Measurements from ENCODE around the gene RTL10. TPM values are rescaled to one million over a fixed set of nuclear protein-coding genes. Genes with fewer than 3 reads are reported as not detected.

The RTL10 gene
- total and polyA plus RNA-seq, 2 donors from 2014 or later = 8.8 to 16.7 TPM

GRCh38 chr22:19875061-19875530 lies 20.4 kb upstream of the RTL10 start:
- DNase-seq (peak in 2 of 5 donors; percentile 54 to 56), FAIRE-seq (no peak)
- Histone ChIP-seq H3K9me3 (ENCODE audit: control insufficient read depth in 2 of 3, insufficient read depth in 1 of 3, low read length in 3 of 3) (no peaks in the 10 kb centered on the region), H3K9ac (ENCODE audit: low read length in 3 of 3) (no peak overlapping the region), H3K27ac (ENCODE audit: low read depth in 2 of 2, low read length in 2 of 2) (no peak overlapping the region), H3K36me3 (ENCODE audit: control insufficient read depth in 2 of 3, insufficient read depth in 3 of 3, low read length in 3 of 3) (no peaks in the 10 kb centered on the region), H3K27me3 (ENCODE audit: control insufficient read depth, insufficient read depth, low read length) (no peaks in the 10 kb centered on the region), H3K4me1 (ENCODE audit: control insufficient read depth in 2 of 3, insufficient read depth in 2 of 3, low read depth in 1 of 3, low read length in 3 of 3) (no peaks in the 10 kb centered on the region), H3K4me3 (ENCODE audit: low read length in 3 of 3) (no peak overlapping the region)
- no peak for TF ChIP-seq CTCF (IDR thresholded peaks at IDR 0.05; ENCODE audit: borderline replicate concordance, extremely low read depth, insufficient read depth)
- intact Hi-C loops (cut with DNase I) = no loop called here

- no peaks in the 10 kb centered on the region for H3K4me1 ChIP-seq (ENCODE audit: control insufficient read depth in 2 of 3, insufficient read depth in 2 of 3, low read depth in 1 of 3, low read length in 3 of 3)
- no peak overlapping the region for H3K27ac ChIP-seq (ENCODE audit: low read depth in 2 of 2, low read length in 2 of 2)
- TF ChIP-seq CTCF (IDR thresholded peaks at IDR 0.05; ENCODE audit: borderline replicate concordance, extremely low read depth, insufficient read depth) = no peak
- no peaks in the 10 kb centered on the region for H3K36me3 ChIP-seq (ENCODE audit: control insufficient read depth in 2 of 3, insufficient read depth in 3 of 3, low read length in 3 of 3)
- no peak overlapping the region for H3K4me3 ChIP-seq (ENCODE audit: low read length in 3 of 3)
- H3K27me3 ChIP-seq (ENCODE audit: control insufficient read depth, insufficient read depth, low read length) = no peaks in the 10 kb centered on the region
- FAIRE-seq (no peak), DNase-seq (peak; percentile 49 to 72 (median 63))
- no peak overlapping the region for H3K9ac ChIP-seq (ENCODE audit: low read length in 3 of 3)
- intact Hi-C loops (cut with DNase I) = no loop called here
- H3K9me3 ChIP-seq (ENCODE audit: control insufficient read depth in 2 of 3, insufficient read depth in 1 of 3, low read length in 3 of 3) = no peaks in the 10 kb centered on the region
Observed at GRCh38 chr22:19874307-19875060, 19.8 kb upstream of the RTL10 start.

GRCh38 chr22:19873960-19874306 lies 19.3 kb upstream of the RTL10 start:
- H3K27ac ChIP-seq (ENCODE audit: low read depth in 2 of 2, low read length in 2 of 2) = no peak overlapping the region

More at GRCh38 chr22:19873960-19874306, 19.3 kb upstream of the RTL10 start:
- Histone ChIP-seq H3K27me3 (ENCODE audit: control insufficient read depth, insufficient read depth, low read length) (no peaks in the 10 kb centered on the region), H3K4me3 (ENCODE audit: low read length in 3 of 3) (no peak overlapping the region), H3K9me3 (ENCODE audit: control insufficient read depth in 2 of 3, insufficient read depth in 1 of 3, low read length in 3 of 3) (no peaks in the 10 kb centered on the region), H3K9ac (ENCODE audit: low read length in 3 of 3) (no peak overlapping the region), H3K36me3 (ENCODE audit: control insufficient read depth in 2 of 3, insufficient read depth in 3 of 3, low read length in 3 of 3) (no peaks in the 10 kb centered on the region), H3K4me1 (ENCODE audit: control insufficient read depth in 2 of 3, insufficient read depth in 2 of 3, low read depth in 1 of 3, low read length in 3 of 3) (no peaks in the 10 kb centered on the region)
- no peak for TF ChIP-seq CTCF (IDR thresholded peaks at IDR 0.05; ENCODE audit: borderline replicate concordance, extremely low read depth, insufficient read depth)
- peak in 1 of 5 donors; percentile 51 for DNase-seq
- FAIRE-seq = no peak
- intact Hi-C loops (cut with DNase I) = no loop called here
